ENCODE results near the gene EML4.

DNA sequence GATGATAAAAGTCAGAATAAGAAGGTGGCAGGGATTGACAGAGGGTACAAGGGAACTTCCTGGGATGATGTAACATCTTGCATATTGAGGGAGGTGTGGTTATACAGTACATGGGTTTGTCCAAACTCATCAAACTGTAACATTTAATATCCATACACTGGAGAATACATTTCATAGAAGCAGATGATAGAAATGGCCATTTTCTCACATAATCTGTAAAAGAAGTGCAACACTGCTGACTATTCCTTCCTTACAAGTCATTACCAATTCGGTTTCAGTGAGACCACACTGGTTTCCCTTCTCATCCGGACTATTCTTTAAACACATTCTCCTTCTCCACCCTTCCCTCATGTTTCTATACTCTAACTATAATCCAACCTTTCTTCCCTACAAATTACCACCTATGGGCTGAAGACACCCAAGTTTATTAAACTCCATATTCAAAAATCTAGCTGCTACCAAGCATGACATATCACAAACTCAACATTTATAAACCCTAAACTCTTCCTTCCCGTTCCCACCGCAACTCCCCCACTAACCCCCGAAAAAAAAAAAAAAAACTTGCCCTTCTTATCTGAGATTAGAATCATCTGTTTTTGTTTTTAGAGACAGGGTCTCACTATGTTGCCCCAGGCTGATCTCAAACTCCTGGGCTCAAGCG, 190.3 kb downstream of the EML4 start:
- TF ChIP-seq CTCF (IDR thresholded peaks at IDR 0.05) (no peak), POLR2AphosphoS5 (IDR thresholded peaks at IDR 0.05; ENCODE audit: low read depth, low read length) (no peak)

All from Panc1 (cell line).